HG03097 (cell line): ENCODE data around the gene FAM241B.

Experiments used
- ATAC-seq: cut with Tn5 transposase; IDR thresholded peaks from one replicate; pipeline ENCODE4 v1.9.1; 2021; ENCODE audit not compliant: unreplicated experiment, low FRiP score

Gene FAM241B

GRCh38 chr10:69629897-69630650, at the start of gene FAM241B:
Gene FAM241B, plus strand, starts transcription at chr10:69630247. Its CDS starts 1,497 bp downstream, at chr10:69631744.
- ATAC-seq: no peak

DNA sequence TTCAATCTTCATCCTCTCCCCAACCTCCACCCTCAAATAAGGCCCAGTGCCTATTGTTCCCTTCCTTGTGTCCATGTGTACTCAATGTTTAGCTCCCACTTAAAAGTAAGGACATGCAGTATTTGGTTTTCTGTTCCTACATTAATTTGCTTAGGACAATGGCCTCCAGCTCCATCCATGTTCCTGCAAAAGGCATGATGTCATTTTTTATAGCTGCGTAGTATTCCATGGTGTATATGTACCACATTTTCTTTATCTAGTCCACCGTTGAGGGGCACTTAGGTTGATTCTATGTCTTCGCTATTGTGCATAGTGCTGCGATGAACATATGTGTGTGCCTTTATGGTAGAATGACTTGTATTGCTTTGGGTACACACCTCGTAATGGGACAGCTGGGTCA, 49.6 kb upstream of the FAM241B start:
- no peak for ATAC-seq

DNA sequence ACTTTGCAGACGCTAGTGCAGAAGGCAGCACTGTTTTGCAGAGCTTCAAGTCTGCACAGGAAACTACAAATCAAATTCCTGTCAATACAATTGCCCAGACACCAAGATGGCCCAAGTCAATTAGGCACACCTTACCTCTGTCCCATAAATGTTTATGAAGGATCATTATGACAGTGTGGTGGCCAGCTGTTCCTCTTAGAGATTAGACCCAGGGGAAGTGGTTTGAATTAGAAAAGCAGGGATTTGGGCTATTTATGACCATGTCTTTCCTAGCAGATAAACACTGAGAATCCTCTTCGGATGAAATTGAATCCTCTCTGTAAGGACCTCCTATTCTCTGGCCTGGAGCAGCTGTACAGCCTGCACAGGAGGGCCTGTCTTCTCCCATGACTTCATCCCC, 46.9 kb upstream of the FAM241B start:
- no peak for ATAC-seq

GRCh38 chr10:69584624-69585023, 45.4 kb upstream of the FAM241B start:
- ATAC-seq: no peak

DNA sequence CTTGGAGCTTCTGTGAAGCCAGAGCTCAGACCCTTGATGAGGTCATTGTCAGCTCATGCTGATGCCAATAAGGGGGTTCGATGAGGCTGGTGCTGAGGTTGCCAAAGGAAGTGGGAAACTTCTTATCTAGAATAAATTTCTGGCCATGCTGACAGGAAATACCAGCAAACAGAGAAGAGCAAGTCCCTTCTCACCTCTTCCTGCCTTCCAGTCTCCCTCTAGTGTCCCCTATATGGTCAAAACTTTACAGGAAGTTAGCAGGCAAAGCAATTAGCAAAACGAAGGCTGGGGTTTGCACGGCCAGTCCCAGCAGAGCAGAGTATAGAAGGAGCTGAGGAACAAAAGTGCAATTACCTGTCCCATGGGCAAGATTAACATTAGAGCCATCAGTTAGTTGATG, 41.7 kb upstream of the FAM241B start:
- no peak for ATAC-seq

DNA sequence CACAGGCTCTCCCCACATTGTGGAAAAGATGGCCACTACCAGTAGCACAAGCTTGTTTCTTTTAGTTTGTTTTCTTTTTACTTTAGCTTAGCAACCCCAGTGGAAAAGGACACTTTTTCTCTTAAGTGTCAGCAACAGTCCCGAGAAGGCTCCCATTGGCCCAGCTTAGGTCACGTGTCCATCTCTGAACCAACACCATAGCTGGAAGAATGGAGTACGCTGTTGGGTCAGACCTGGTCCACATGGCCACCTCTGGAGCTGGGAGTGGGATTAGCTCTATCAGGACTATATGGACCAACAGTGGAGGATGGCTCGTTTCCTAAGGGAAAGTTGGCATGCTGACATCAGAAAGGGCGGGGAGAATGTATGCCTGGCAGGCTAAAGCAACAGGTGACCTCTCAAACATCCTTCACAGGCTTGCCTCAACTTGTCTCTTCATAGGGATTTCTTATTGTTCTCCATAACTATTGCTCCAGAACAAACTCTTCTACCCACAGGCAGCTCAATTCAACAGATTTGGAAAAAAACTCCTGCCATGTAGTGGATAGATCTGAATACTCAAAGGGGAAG, 29.2 kb upstream of the FAM241B start:
- no peak for ATAC-seq

- no peak for ATAC-seq
These were observed 21.0 kb upstream of the FAM241B start for GRCh38 chr10:69609077-69609476.

DNA sequence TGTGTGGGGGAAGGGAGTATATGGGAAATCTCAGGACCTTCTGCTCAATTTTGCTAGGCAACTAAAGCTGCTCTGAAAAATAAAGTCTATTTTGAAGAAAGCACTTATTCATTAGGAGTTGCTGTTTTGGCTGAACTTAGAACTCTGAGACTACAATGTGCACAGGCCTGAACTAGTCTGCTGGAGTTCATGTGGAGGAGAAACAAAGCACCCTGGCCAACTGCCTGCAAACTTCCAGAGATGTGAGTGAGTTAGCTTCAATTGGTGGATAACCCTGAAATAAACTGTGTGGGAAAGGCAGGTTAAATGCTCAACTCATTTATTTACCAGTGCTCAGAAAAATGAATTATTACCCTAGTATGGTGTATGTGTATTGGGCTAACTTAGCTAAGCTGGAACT, 17.3 kb upstream of the FAM241B start:
- ATAC-seq: no peak

DNA sequence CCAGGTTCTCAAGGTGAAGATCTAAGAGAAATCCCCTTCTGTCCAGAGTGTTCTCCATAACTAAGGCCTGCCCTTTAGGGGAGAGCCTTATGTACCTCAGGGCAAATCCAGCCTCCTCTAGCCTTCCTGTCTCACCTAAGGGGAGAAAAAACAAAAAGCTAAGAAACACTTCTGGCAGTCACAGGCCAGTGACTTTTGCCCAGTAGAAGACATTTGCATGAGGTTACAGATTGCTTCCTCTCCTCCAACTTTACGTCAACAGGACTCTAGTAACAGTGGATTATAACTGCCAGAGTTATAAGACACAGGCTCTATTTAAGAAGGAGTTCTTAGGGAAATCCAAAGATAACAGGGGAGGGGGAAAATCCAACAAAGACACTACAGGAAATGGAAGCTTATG, 15.9 kb upstream of the FAM241B start:
- no peak for ATAC-seq

- no peak for ATAC-seq
These were observed 13.7 kb upstream of the FAM241B start for GRCh38 chr10:69616358-69616757.

GRCh38 chr10:69618746-69619145, 11.3 kb upstream of the FAM241B start:
- ATAC-seq: no peak

- ATAC-seq: no peak
These were observed 10.4 kb upstream of the FAM241B start for GRCh38 chr10:69619626-69620025.

- no peak for ATAC-seq
These were observed 9.4 kb upstream of the FAM241B start for GRCh38 chr10:69620625-69621024.

- no peak for ATAC-seq
These were observed 5.7 kb upstream of the FAM241B start for GRCh38 chr10:69624245-69624786.

GRCh38 chr10:69626826-69627225, 3.2 kb upstream of the FAM241B start:
- ATAC-seq: no peak

DNA sequence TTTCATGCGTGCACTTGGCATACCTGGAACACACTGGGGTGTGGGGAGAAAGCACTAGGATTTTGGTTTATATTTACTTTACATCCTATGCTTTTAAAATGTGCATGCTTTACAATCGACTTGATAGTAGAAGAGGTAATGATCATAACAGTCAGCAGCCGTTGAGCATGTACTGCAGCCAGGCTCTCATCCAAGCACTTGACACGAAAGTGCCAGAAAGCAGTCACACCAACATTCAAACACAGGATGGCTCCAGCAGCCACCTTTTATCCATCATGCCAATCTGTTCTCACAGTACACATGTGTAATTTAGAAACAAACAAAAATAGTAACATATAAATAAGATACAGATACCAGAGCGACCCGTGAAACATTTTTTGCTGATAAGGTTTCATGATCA, 1.2 kb upstream of the FAM241B start:
- no peak for ATAC-seq

- ATAC-seq: no peak
These were observed 539 bp upstream of the FAM241B start for GRCh38 chr10:69629519-69629896.

GRCh38 chr10:69630651-69631400, 779 bp downstream of the FAM241B start:
- no peak for ATAC-seq

DNA sequence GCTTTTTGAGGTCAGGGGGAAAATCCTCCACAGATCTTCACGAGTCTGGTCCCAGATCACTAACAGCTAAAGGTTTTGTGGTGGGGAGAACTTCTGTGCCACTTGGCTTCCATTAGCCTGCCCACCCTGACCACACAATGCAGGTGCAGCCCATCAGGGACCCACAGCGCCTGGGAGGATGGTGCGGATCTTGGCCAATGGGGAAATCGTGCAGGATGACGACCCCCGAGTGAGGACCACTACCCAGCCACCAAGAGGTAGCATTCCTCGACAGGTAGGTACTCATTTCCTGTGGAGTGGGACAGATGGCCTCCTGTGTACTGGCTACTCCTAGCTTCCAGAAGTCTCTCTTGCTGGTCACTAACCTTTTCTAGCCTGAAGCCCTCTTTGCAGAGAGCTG, 1.5 kb downstream of the FAM241B start:
- ATAC-seq: no peak

DNA sequence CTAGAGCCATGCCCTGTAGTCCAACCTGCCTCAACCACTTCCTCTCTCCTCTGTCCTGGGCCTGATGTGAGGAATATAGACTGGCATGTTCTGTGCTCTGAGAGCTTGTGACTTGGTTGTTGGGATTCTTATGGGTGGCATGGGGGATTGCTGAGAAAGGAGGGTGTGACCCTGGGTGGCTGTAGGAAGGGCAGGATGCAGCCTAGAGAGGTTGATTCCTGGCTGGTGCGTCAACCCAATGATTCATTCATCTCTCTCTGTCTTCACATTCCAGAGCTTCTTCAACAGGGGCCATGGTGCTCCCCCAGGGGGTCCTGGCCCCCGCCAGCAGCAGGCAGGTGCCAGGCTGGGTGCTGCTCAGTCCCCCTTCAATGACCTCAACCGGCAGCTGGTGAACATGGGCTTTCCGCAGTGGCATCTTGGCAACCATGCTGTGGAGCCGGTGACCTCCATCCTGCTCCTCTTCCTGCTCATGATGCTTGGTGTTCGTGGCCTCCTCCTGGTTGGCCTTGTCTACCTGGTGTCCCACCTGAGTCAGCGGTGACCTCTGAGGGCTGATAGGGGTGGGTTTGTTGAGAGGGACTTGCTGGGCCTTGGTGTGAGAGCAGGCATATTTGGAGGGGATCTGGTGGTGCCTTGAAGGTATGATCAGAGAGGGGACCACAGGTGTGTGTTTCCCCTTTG, 2.6 kb downstream of the FAM241B start:
- no peak for ATAC-seq
